C1 segment of cervical spinal cord (tissue), 14 donors: ENCODE data around the gene TNS4.

Experiments used
- DNase-seq, 14 donors: peaks; one replicate each; lab custom pipeline; 2025; lab: John Stamatoyannopoulos, UW

Gene TNS4

GRCh38 chr17:40535438-40535837 lies 34.0 kb upstream of the TNS4 start:
- DNase-seq: no peak

GRCh38 chr17:40534371-40535189 lies 33.2 kb upstream of the TNS4 start:
- DNase-seq: no peak

GRCh38 chr17:40533896-40534295 lies 32.5 kb upstream of the TNS4 start:
- DNase-seq: no peak

GRCh38 chr17:40532520-40533253 lies 31.3 kb upstream of the TNS4 start:
- DNase-seq: no peak

- DNase-seq: no peak
These were observed 29.9 kb upstream of the TNS4 start for GRCh38 chr17:40531051-40531991.

GRCh38 chr17:40530531-40530994 lies 29.1 kb upstream of the TNS4 start:
- no peak for DNase-seq

GRCh38 chr17:40529991-40530390 lies 28.6 kb upstream of the TNS4 start:
- DNase-seq: no peak

- no peak for DNase-seq
These were observed 27.4 kb upstream of the TNS4 start for GRCh38 chr17:40528692-40529417.

GRCh38 chr17:40526668-40527067 lies 25.2 kb upstream of the TNS4 start:
- no peak for DNase-seq

GRCh38 chr17:40525294-40525693 lies 23.9 kb upstream of the TNS4 start:
- DNase-seq: no peak

GRCh38 chr17:40524243-40524965 lies 23.0 kb upstream of the TNS4 start:
- DNase-seq: no peak

- no peak for DNase-seq
These were observed 21.5 kb upstream of the TNS4 start for GRCh38 chr17:40522961-40523310.

GRCh38 chr17:40522250-40522960 lies 21.0 kb upstream of the TNS4 start:
- no peak for DNase-seq

GRCh38 chr17:40520991-40521453 lies 19.6 kb upstream of the TNS4 start:
- DNase-seq: no peak

GRCh38 chr17:40519089-40519775 lies 17.8 kb upstream of the TNS4 start:
- DNase-seq: no peak

- DNase-seq: no peak
These were observed 17.1 kb upstream of the TNS4 start for GRCh38 chr17:40518401-40519088.

- no peak for DNase-seq
These were observed 16.6 kb upstream of the TNS4 start for GRCh38 chr17:40517981-40518380.

- no peak for DNase-seq
These were observed 15.9 kb upstream of the TNS4 start for GRCh38 chr17:40517286-40517662.
